CD4-positive, alpha-beta T cell (primary cell): ENCODE data around the gene VEZF1. TPM values are rescaled to one million over a fixed set of nuclear protein-coding genes. Genes with fewer than 3 reads are reported as not detected.
"Not testable (repeated sequence)": the region's sequence is repeated elsewhere in the genome, so short reads cannot be mapped to it uniquely, and the experiment has no call there.

Experiments
- ATAC-seq: fragments of 200-7000 bp; cut with Tn5 transposase; one replicate; pipeline ENCODE4 v1.10.0; 2022; ENCODE audit warnings: mild to moderate bottlenecking; ENCODE audit not compliant: poor library complexity
- CTCF ChIA-PET: fragments of 350-600 bp; sonication (Branson Sonifier 250); formaldehyde crosslinking; loops from one replicate; lab custom pipeline; 2021; ENCODE audit warnings: antibody characterized with exemption, inconsistent platforms; lab: Charles Lee
- POLR2A ChIA-PET: fragments of 350-600 bp; sonication (Branson Sonifier 250); formaldehyde crosslinking; loops from one replicate; lab custom pipeline; 2021; ENCODE audit warnings: antibody characterized with exemption, inconsistent platforms; lab: Charles Lee
- DNase-seq, 14 experiments: peaks; one replicate each; pipeline ENCODE4 v3.0.0-alpha.2; 2013 to 2020; ENCODE audit warnings: mixed read lengths in 2 of 14
- H3K27ac ChIP-seq, 2 donors: one replicate each; pipeline versions ENCODE4 v1.5.1 to v1.7.0; 2013; ENCODE audit warnings: low read length in 2 of 2, low read depth in 1 of 2, mild to moderate bottlenecking in 1 of 2
- H3K27me3 ChIP-seq, 2 experiments: 1 replicate in 1 of 2; 2 replicates in 1 of 2; pipeline versions ENCODE4 v1.6.1 to v1.7.0; 2013; ENCODE audit warnings: low read length in 2 of 2, control low read depth in 1 of 2, mild to moderate bottlenecking in 1 of 2, moderate library complexity in 1 of 2; ENCODE audit not compliant: insufficient read depth in 2 of 2, control insufficient read depth in 1 of 2
- H3K36me3 ChIP-seq: one replicate; pipeline ENCODE4 v1.6.1; 2013; ENCODE audit warnings: low read length, control low read depth; ENCODE audit not compliant: insufficient read depth
- H3K4me1 ChIP-seq: one replicate; pipeline ENCODE4 v1.6.1; 2013; ENCODE audit warnings: low read length, control low read depth; ENCODE audit not compliant: insufficient read depth
- H3K4me3 ChIP-seq: one replicate; pipeline ENCODE4 v1.5.1; 2013; ENCODE audit warnings: mild to moderate bottlenecking, low read length, moderate library complexity
- H3K9me3 ChIP-seq, 2 experiments: 1 replicate in 1 of 2; 2 replicates in 1 of 2; pipeline versions ENCODE4 v1.6.1 to v1.7.0; 2013; ENCODE audit warnings: low read length in 2 of 2, mild to moderate bottlenecking in 2 of 2, control low read depth in 1 of 2, moderate library complexity in 1 of 2; ENCODE audit not compliant: control insufficient read depth in 1 of 2, insufficient read depth in 1 of 2
- H3K27ac Mint-ChIP-seq: one replicate; pipeline ENCODE4 v1.8.0; 2020; ENCODE audit warnings: mixed read lengths
- H3K27me3 Mint-ChIP-seq: one replicate; pipeline ENCODE4 v1.8.0; 2021; ENCODE audit warnings: mixed read lengths
- H3K36me3 Mint-ChIP-seq: one replicate; pipeline ENCODE4 v1.8.0; 2021; ENCODE audit warnings: low read depth, mixed read lengths
- H3K4me1 Mint-ChIP-seq: one replicate; pipeline ENCODE4 v1.8.0; 2021; ENCODE audit warnings: low read depth, mixed read lengths
- H3K4me3 Mint-ChIP-seq: one replicate; pipeline ENCODE4 v1.8.0; 2020; ENCODE audit warnings: mild to moderate bottlenecking, mixed read lengths
- H3K9me3 Mint-ChIP-seq: one replicate; pipeline ENCODE4 v1.8.0; 2020; ENCODE audit warnings: mixed read lengths
- intact Hi-C, 2 experiments: fragments of 100-400 bp; cut with DNase I in 1 of 2; cut with micrococcal nuclease in 1 of 2; formaldehyde crosslinking; loops; one replicate each; pipeline versions ENCODE4 v1.15.1 to v1.9.0; 2023 to 2025; cut with DNase I, micrococcal nuclease
- total RNA-seq, 174 experiments: library from RNA in 2 of 174; stranded (reverse) in 2 of 174; gene quantifications; one replicate each; pipeline ENCODE4 v1.2.3 and lab custom pipeline; 2021 to 2026
- TF ChIP-seq, protein P1 (sequence below): fragments of 200-600 bp; IDR thresholded peaks from one replicate; pipeline ENCODE4 v1.8.0; 2022; ENCODE audit warnings: antibody characterized with exemption, mild to moderate bottlenecking

Gene VEZF1
- total RNA-seq, 2 experiments from 2014 or later: 41.6 to 41.7 TPM

DNA sequence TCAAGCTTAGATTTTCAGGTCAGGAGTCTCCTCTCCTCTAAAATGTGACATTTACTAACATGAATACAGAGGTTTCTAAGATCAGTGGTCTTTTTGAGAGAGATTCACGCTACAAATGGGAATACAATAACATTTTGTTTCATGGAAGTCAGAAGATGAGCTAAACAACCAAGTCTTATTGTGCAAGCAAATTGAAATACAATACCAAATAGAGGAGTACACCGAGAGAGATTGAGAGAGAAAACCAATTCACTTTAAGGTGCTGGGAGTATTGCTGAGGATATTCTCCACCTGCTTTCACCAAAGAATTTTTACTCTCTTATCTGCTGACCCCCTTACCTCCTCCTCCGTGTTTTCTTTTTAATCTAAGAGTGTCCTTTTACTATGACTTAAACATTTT is 11.5 kb downstream of the VEZF1 start:
- peaks cover 14% of the 10 kb centered on the region for H3K4me1 Mint-ChIP-seq
- no peak for ATAC-seq
- TF ChIP-seq, protein P1, sequence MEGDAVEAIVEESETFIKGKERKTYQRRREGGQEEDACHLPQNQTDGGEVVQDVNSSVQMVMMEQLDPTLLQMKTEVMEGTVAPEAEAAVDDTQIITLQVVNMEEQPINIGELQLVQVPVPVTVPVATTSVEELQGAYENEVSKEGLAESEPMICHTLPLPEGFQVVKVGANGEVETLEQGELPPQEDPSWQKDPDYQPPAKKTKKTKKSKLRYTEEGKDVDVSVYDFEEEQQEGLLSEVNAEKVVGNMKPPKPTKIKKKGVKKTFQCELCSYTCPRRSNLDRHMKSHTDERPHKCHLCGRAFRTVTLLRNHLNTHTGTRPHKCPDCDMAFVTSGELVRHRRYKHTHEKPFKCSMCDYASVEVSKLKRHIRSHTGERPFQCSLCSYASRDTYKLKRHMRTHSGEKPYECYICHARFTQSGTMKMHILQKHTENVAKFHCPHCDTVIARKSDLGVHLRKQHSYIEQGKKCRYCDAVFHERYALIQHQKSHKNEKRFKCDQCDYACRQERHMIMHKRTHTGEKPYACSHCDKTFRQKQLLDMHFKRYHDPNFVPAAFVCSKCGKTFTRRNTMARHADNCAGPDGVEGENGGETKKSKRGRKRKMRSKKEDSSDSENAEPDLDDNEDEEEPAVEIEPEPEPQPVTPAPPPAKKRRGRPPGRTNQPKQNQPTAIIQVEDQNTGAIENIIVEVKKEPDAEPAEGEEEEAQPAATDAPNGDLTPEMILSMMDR: no peak

DNA sequence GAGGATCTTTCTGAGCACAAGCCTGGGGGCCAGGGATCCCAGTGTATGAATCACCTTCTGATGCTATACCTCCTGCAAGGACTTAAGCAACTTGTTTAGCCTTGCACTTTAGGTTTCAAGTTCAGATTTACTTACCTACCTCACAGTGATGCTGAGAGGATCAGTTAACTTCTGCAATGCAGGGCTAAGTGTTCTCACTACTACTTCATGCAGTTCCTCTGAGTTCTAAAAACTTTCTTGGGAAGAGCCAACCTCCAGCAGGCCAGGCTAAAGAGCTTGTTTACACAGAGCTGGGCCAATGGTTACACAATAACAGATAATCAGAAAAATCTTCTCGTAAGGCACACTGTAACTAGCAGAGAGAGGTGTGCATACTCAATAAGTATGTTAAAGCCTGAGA is 13.0 kb downstream of the VEZF1 start:
- CTCF ChIA-PET: interaction anchor here (0.7 kb wide), 1 partner anchor 10 kb away, joined by 3 read pairs; no protein-coding TSS in a partner anchor
- H3K4me1 Mint-ChIP-seq: no peaks in the 10 kb centered on the region

More for the DNA sequence above, 11.5 kb downstream of the VEZF1 start:
- no peaks in the 10 kb centered on the region for H3K9me3 Mint-ChIP-seq
- no peaks in the 10 kb centered on the region for H3K27me3 ChIP-seq
- intact Hi-C loops: no loop called here
- no peak overlapping the region for H3K4me3 Mint-ChIP-seq
- H3K4me1 ChIP-seq: no peaks in the 10 kb centered on the region
- no peaks in the 10 kb centered on the region for H3K27me3 Mint-ChIP-seq
- H3K27ac Mint-ChIP-seq: no peak overlapping the region
- DNase-seq: no peak
- H3K9me3 ChIP-seq: no peaks in the 10 kb centered on the region
- H3K36me3 ChIP-seq: peaks cover 79% of the 10 kb centered on the region
- no peak overlapping the region for H3K4me3 ChIP-seq
- CTCF ChIA-PET: no interaction called here
- H3K27ac ChIP-seq: no peak overlapping the region
- peaks cover 89% of the 10 kb centered on the region for H3K36me3 Mint-ChIP-seq
- POLR2A ChIA-PET: interaction anchor here (1.1 kb wide), 1 partner anchor 15 kb away, joined by 3 read pairs; no protein-coding TSS in a partner anchor

DNA sequence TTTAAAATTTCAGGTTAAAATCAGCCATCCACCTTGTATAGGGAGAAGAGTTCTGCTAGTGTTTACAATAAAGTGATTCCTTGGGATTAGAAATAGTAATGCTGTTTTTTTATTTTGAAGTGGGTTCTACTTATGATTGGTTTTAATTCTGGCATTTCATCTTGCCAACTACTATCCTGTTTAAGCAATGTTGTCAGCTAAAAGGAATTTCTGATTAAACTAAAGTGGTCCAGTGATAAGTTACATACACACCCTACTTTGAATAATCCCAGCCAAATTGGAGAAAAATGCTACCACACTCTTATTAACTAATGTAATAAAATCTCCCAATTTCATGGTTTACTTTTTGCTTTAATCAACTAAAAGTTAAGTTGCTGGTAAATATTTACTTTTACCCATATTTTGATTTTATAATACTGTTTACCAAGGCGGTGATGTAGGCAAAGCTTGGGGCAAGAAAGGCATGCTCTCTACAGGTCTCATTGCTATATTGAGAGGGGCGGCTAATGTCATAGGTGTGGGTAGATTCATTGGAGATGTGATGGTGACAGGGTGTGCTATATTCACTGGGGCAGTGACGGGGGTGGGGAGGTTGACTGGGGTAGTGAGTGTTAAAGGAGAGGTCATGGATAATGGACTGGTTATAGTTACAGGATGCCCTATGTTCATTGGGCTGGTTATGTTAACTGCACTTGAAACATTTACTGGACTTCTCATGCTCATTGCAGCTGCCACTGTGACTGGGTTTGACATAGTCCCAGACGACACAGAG is 13.8 kb downstream of the VEZF1 start:
- peaks cover 65% of the 10 kb centered on the region for H3K36me3 Mint-ChIP-seq
- H3K4me3 ChIP-seq, H3K9me3 Mint-ChIP-seq, H3K4me1 Mint-ChIP-seq, H3K4me1 ChIP-seq, H3K27me3 ChIP-seq, DNase-seq, H3K27ac ChIP-seq, H3K4me3 Mint-ChIP-seq, POLR2A ChIA-PET, ATAC-seq, H3K27ac Mint-ChIP-seq, H3K27me3 Mint-ChIP-seq, intact Hi-C loops, H3K9me3 ChIP-seq: not testable (repeated sequence)
- CTCF ChIA-PET: interaction anchor here (0.6 kb wide), 1 partner anchor 330 kb away, joined by 3 read pairs; no protein-coding TSS in a partner anchor
- H3K36me3 ChIP-seq: peaks cover 63% of the 10 kb centered on the region

More for the DNA sequence above, 13.0 kb downstream of the VEZF1 start:
- no peaks in the 10 kb centered on the region for H3K4me1 ChIP-seq
- Mint-ChIP-seq H3K9me3 (no peaks in the 10 kb centered on the region), H3K27me3 (no peaks in the 10 kb centered on the region), H3K27ac (no peak overlapping the region), H3K4me3 (no peak overlapping the region), H3K36me3 (peaks cover 73% of the 10 kb centered on the region)
- peaks cover 70% of the 10 kb centered on the region for H3K36me3 ChIP-seq
- H3K27ac ChIP-seq: no peak overlapping the region
- DNase-seq (no peak), ATAC-seq (no peak)
- intact Hi-C loops: no loop called here
- TF ChIP-seq, protein P1: no peak
- H3K9me3 ChIP-seq: no peaks in the 10 kb centered on the region
- POLR2A ChIA-PET: interaction anchor here (0.8 to 1.0 kb wide), 2 partner anchors 11 to 13 kb away, joined by 3 read pairs; no protein-coding TSS in a partner anchor
- no peak overlapping the region for H3K4me3 ChIP-seq
- H3K27me3 ChIP-seq: no peaks in the 10 kb centered on the region
